ENCODE results near the gene INTS2.

GRCh38 chr17:61827649-61828395, 100.0 kb downstream of the INTS2 start:
- TF ChIP-seq ZFP30 (CRISPR knock-in tag; IDR thresholded peaks at IDR 0.05) (no peak), PATZ1 (CRISPR knock-in tag; IDR thresholded peaks at IDR 0.05; ENCODE audit: borderline replicate concordance) (no peak), CREB5 (CRISPR knock-in tag; IDR thresholded peaks at IDR 0.05; ENCODE audit: low read depth) (no peak), ARNTL (CRISPR knock-in tag; IDR thresholded peaks at IDR 0.05; ENCODE audit: borderline replicate concordance, low read depth) (no peak), OSR1 (CRISPR knock-in tag; IDR thresholded peaks at IDR 0.05) (no peak), ZNF8 (CRISPR knock-in tag; IDR thresholded peaks at IDR 0.05) (peak; percentile 99), ZNF565 (CRISPR knock-in tag; conservative IDR thresholded peaks at IDR 0.05; ENCODE audit: low read depth) (no peak), RARB (CRISPR knock-in tag; IDR thresholded peaks at IDR 0.05) (no peak)
